DMS153 treated with DMSO at 0.1 percent for 48 hours (cell line): ENCODE data around the gene KRTAP10-5.
"Not testable (repeated sequence)": the region's sequence is repeated elsewhere in the genome, so short reads cannot be mapped to it uniquely, and the experiment has no call there.

Experiments used
- DNase-seq: peaks from one replicate; lab custom pipeline; 2025; ENCODE audit not compliant: unreplicated experiment; lab: John Stamatoyannopoulos, UW

The KRTAP10-5 gene

GRCh38 chr21:44550285-44550684 is 30.1 kb downstream of the KRTAP10-5 start:
- not testable (repeated sequence) for DNase-seq

- DNase-seq, result no peak
These were observed 30.7 kb downstream of the KRTAP10-5 start for GRCh38 chr21:44549525-44550211.

GRCh38 chr21:44548922-44549321 is 31.5 kb downstream of the KRTAP10-5 start:
- DNase-seq, result no peak

GRCh38 chr21:44548381-44548780 is 32.0 kb downstream of the KRTAP10-5 start:
- no peak for DNase-seq

GRCh38 chr21:44547656-44548331 is 32.6 kb downstream of the KRTAP10-5 start:
- no peak for DNase-seq

GRCh38 chr21:44544566-44544965 is 35.8 kb downstream of the KRTAP10-5 start:
- no peak for DNase-seq

GRCh38 chr21:44542716-44543115 is 37.7 kb downstream of the KRTAP10-5 start:
- DNase-seq, result no peak

GRCh38 chr21:44540741-44541288 is 39.6 kb downstream of the KRTAP10-5 start:
- no peak for DNase-seq

- DNase-seq, result no peak
These were observed 40.3 kb downstream of the KRTAP10-5 start, which contains the start of gene KRTAP10-1 for GRCh38 chr21:44539991-44540666. KRTAP10-1 (minus strand) TSS chr21:44540195; CDS start chr21:44540150, 45 bp downstream.

- no peak for DNase-seq
These were observed 41.4 kb downstream of the KRTAP10-5 start for GRCh38 chr21:44539046-44539445.

- DNase-seq, result no peak
These were observed 42.2 kb downstream of the KRTAP10-5 start for GRCh38 chr21:44537930-44538911.

GRCh38 chr21:44535963-44536362 is 44.4 kb downstream of the KRTAP10-5 start:
- no peak for DNase-seq

GRCh38 chr21:44534688-44535087 is 45.7 kb downstream of the KRTAP10-5 start:
- no peak for DNase-seq

- DNase-seq, result no peak
These were observed 46.3 kb downstream of the KRTAP10-5 start for GRCh38 chr21:44533891-44534627.

GRCh38 chr21:44533121-44533890 is 47.1 kb downstream of the KRTAP10-5 start:
- DNase-seq, result no peak

GRCh38 chr21:44532712-44533111 is 47.7 kb downstream of the KRTAP10-5 start:
- no peak for DNase-seq

GRCh38 chr21:44531606-44532564 is 48.5 kb downstream of the KRTAP10-5 start:
- DNase-seq, result no peak
